GM21825 (cell line): ENCODE results near the gene VPREB1.
"Not testable (repeated sequence)": the region's sequence is repeated elsewhere in the genome, so short reads cannot be mapped to it uniquely, and the experiment has no call there.

ENCODE experiments used
- ATAC-seq: cut with Tn5 transposase; IDR thresholded peaks from one replicate; pipeline ENCODE4 v1.9.1; 2021; ENCODE audit warnings: mild to moderate bottlenecking, moderate library complexity; ENCODE audit not compliant: unreplicated experiment

The VPREB1 gene

GRCh38 chr22:22245256-22245909 is 797 bp downstream of the VPREB1 start:
- no peak for ATAC-seq

GRCh38 chr22:22245935-22246525 is 1.4 kb downstream of the VPREB1 start:
- ATAC-seq, result no peak

- no peak for ATAC-seq
Observed at GRCh38 chr22:22246706-22247105, 2.1 kb downstream of the VPREB1 start.

- no peak for ATAC-seq
Observed at GRCh38 chr22:22248878-22249277, 4.3 kb downstream of the VPREB1 start.

GRCh38 chr22:22250651-22251050 is 6.1 kb downstream of the VPREB1 start:
- ATAC-seq, result not testable (repeated sequence)

- not testable (repeated sequence) for ATAC-seq
Observed at GRCh38 chr22:22256133-22256532, 11.5 kb downstream of the VPREB1 start.

- ATAC-seq, result not testable (repeated sequence)
Observed at GRCh38 chr22:22258597-22259415, 14.2 kb downstream of the VPREB1 start.

- not testable (repeated sequence) for ATAC-seq
Observed at GRCh38 chr22:22260169-22260568, 15.6 kb downstream of the VPREB1 start.

GRCh38 chr22:22260586-22260985 is 16.0 kb downstream of the VPREB1 start:
- ATAC-seq, result not testable (repeated sequence)

- not testable (repeated sequence) for ATAC-seq
Observed at GRCh38 chr22:22262332-22263074, 17.9 kb downstream of the VPREB1 start.

GRCh38 chr22:22263823-22264222 is 19.2 kb downstream of the VPREB1 start:
- not testable (repeated sequence) for ATAC-seq

GRCh38 chr22:22270036-22270676 is 25.6 kb downstream of the VPREB1 start:
- ATAC-seq, result not testable (repeated sequence)

GRCh38 chr22:22277423-22277822 is 32.8 kb downstream of the VPREB1 start:
- ATAC-seq, result not testable (repeated sequence)

- not testable (repeated sequence) for ATAC-seq
Observed at GRCh38 chr22:22284962-22285756, 40.6 kb downstream of the VPREB1 start.

- not testable (repeated sequence) for ATAC-seq
Observed at GRCh38 chr22:22286390-22287105, 42.0 kb downstream of the VPREB1 start.

GRCh38 chr22:22287106-22287626 is 42.6 kb downstream of the VPREB1 start:
- not testable (repeated sequence) for ATAC-seq

- ATAC-seq, result not testable (repeated sequence)
Observed at GRCh38 chr22:22289666-22290065, 45.1 kb downstream of the VPREB1 start.

GRCh38 chr22:22291129-22291806 is 46.7 kb downstream of the VPREB1 start:
- not testable (repeated sequence) for ATAC-seq
